Tibial nerve (tissue), 4 donors: ENCODE results near the gene XRCC4. TPM values are rescaled to one million over a fixed set of nuclear protein-coding genes. Genes with fewer than 3 reads are reported as not detected.

Source experiments
- DNase-seq, 2 donors: peaks; one replicate each; pipeline ENCODE4 v3.0.0-alpha.2; 2019; ENCODE audit warnings: low spot score in 2 of 2
- H3K27ac ChIP-seq, 4 donors: fragments of 200-600 bp; sonication (generic) in 3 of 4; one replicate each; pipeline ENCODE4 v1.5.1; 2017 to 2019; ENCODE audit warnings: mild to moderate bottlenecking in 1 of 4
- H3K27me3 ChIP-seq, 2 donors: fragments of 200-600 bp; sonication (generic) in 1 of 2; one replicate each; pipeline versions ENCODE4 v1.5.1 to v1.6.0; 2017 to 2019
- H3K36me3 ChIP-seq, 3 donors: fragments of 200-600 bp; sonication (generic); one replicate each; pipeline ENCODE4 v1.5.1; 2018 to 2019
- H3K4me1 ChIP-seq, 4 donors: fragments of 200-600 bp; sonication (generic) in 3 of 4; one replicate each; pipeline ENCODE4 v1.5.1; 2017 to 2019
- H3K4me3 ChIP-seq, 4 donors: fragments of 200-600 bp; sonication (generic) in 3 of 4; one replicate each; pipeline ENCODE4 v1.5.1; 2017 to 2019; ENCODE audit warnings: mild to moderate bottlenecking in 1 of 4, moderate library complexity in 1 of 4
- H3K9me3 ChIP-seq, 4 donors: fragments of 200-600 bp; sonication (generic) in 3 of 4; one replicate each; pipeline ENCODE4 v1.5.1; 2017 to 2019
- EP300 ChIP-seq, 2 donors: sonication (generic); formaldehyde crosslinking; IDR thresholded peaks; one replicate each; pipeline ENCODE4 v1.6.1; 2017; ENCODE audit warnings: antibody characterized with exemption in 2 of 2, mild to moderate bottlenecking in 1 of 2
- POLR2A ChIP-seq, 2 donors: fragments of 450-650 bp; IDR thresholded peaks; one replicate each; pipeline ENCODE4 v1.6.1; 2017; ENCODE audit warnings: antibody characterized with exemption in 2 of 2, mild to moderate bottlenecking in 2 of 2, moderate library complexity in 2 of 2
- WGBS, 2 donors: methylation state at CpG; one replicate each; pipeline ENCODE4 v1.1.5; 2018; 5-methylcytosine and 5-hydroxymethylcytosine counted together
- total RNA-seq, 4 donors: library from RNA; depleted of rRNA; stranded (reverse); fragments of >200 nt; gene quantifications; one replicate each; pipeline ENCODE4 v1.1.0, GENCODE V29; 2016
- TF ChIP-seq, protein P1 (sequence below), 5 experiments: fragments of 200-600 bp in 3 of 5; fragments of 450-650 bp in 2 of 5; sonication (generic) in 3 of 5; IDR thresholded peaks; one replicate each; pipeline ENCODE4 v1.5.1; 2016 to 2019; ENCODE audit warnings: antibody characterized with exemption in 5 of 5, mild to moderate bottlenecking in 3 of 5, moderate library complexity in 2 of 5

Gene XRCC4
- total RNA-seq, 4 donors from 2014 or later: 3.1 to 11.7 (median 8.2) TPM

DNA sequence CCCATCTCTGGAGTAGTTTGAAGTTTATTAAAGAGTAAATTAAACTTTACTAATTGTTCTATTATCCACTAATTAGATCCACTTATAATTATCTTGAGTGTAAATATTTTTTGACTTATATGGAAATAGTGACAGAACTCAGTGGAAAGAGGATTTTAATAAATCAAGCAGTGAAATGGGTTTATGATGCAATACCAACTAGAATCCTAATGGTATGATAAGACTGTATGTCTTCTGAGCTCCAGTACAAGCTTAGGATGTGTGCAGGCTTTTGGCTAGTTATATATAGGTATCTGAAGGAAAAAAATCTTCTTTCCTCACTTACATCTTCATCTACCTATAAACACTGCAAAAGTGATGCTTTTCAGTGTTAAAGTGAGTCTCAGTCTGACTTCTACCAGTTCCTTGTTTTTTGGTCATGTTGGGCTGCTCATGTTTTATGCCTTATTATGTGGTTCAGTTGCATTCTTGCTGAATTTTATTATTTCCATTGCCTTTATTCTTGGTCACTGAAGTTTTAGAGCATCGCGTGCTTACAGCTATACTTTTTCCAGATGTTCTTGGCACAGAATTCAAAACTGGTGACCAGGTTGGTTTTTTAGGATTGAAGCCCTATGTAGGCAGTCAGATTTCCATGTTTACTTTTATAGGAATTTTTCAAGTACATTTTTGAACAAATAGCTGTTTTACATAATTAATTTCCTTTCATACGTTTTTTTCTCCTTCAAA is 30.5 kb downstream of the XRCC4 start:
- Histone ChIP-seq H3K27ac (no peak overlapping the region), H3K27me3 (no peaks in the 10 kb centered on the region), H3K36me3 (peaks cover 0 to 6% (median 0%) of the 10 kb centered on the region in 3 donors), H3K4me3 (no peak overlapping the region), H3K9me3 (no peaks in the 10 kb centered on the region), H3K4me1 (no peaks in the 10 kb centered on the region)
- DNase-seq: no peak
- WGBS, 2 donors: 84 to 86% methylated on average over 3 of the region's 3 CpGs
- TF ChIP-seq POLR2A (IDR thresholded peaks at IDR 0.05): no peak

DNA sequence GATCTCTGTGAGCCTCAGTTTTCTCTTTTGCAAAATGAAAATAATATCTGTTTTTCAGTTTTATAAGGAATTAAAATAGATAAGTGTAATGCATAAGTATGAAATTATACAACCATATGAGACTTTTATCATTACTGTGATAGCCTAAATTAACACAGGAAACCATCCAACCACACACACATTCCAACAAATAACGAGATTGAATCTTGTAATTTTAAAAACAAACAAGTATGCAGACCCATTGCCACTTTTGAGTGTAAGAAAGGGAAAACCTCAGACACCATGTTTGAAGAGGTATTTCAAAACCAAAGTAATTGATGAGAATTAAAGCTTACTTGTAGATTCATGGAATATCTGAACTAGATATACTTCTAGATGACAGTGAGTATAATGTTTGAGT is 32.0 kb downstream of the XRCC4 start:
- WGBS, 2 donors: 83 to 90% methylated on average over 1 of the region's 1 CpG
- TF ChIP-seq EP300 (IDR thresholded peaks at IDR 0.05): no peak
- TF ChIP-seq, protein P1, sequence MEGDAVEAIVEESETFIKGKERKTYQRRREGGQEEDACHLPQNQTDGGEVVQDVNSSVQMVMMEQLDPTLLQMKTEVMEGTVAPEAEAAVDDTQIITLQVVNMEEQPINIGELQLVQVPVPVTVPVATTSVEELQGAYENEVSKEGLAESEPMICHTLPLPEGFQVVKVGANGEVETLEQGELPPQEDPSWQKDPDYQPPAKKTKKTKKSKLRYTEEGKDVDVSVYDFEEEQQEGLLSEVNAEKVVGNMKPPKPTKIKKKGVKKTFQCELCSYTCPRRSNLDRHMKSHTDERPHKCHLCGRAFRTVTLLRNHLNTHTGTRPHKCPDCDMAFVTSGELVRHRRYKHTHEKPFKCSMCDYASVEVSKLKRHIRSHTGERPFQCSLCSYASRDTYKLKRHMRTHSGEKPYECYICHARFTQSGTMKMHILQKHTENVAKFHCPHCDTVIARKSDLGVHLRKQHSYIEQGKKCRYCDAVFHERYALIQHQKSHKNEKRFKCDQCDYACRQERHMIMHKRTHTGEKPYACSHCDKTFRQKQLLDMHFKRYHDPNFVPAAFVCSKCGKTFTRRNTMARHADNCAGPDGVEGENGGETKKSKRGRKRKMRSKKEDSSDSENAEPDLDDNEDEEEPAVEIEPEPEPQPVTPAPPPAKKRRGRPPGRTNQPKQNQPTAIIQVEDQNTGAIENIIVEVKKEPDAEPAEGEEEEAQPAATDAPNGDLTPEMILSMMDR (IDR thresholded peaks at IDR 0.05): no peak
- TF ChIP-seq POLR2A (IDR thresholded peaks at IDR 0.05): no peak
- no peaks in the 10 kb centered on the region for H3K9me3 ChIP-seq
- no peak overlapping the region for H3K27ac ChIP-seq
- H3K27me3 ChIP-seq: no peaks in the 10 kb centered on the region
- H3K4me3 ChIP-seq: no peak overlapping the region
- H3K36me3 ChIP-seq: peaks cover 0 to 21% (median 0%) of the 10 kb centered on the region in 3 donors
- no peak for DNase-seq
- no peaks in the 10 kb centered on the region for H3K4me1 ChIP-seq

DNA sequence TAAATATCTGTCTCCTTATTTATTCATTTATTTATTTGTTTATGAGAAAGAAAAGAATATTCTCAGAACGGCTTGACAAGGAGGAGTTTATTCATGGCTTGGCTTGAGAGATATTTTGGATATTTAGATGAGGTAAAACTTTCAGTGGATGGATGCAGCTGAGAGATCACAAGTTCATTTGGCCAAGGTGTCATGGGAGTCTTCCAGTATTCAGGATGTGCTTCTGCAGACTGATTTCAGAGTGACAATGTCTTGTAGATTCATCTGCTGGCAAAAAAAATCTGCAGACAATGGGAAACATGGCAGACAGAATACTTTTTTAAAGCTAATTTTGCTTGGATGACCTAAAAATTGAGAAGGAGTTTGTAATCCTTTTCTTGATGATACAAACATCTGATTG is 38.5 kb downstream of the XRCC4 start:
- Histone ChIP-seq H3K36me3 (peaks cover 0 to 52% (median 0%) of the 10 kb centered on the region in 3 donors), H3K4me1 (no peaks in the 10 kb centered on the region), H3K4me3 (no peak overlapping the region), H3K27ac (no peak overlapping the region), H3K9me3 (peaks cover 0 to 8% (median 2%) of the 10 kb centered on the region in 4 donors), H3K27me3 (no peaks in the 10 kb centered on the region)
- WGBS, 2 donors: 47 to 52% methylated on average over 1 of the region's 1 CpG
- DNase-seq: no peak
- TF ChIP-seq, protein P1 (IDR thresholded peaks at IDR 0.05): no peak
- no peak for TF ChIP-seq POLR2A (IDR thresholded peaks at IDR 0.05)

DNA sequence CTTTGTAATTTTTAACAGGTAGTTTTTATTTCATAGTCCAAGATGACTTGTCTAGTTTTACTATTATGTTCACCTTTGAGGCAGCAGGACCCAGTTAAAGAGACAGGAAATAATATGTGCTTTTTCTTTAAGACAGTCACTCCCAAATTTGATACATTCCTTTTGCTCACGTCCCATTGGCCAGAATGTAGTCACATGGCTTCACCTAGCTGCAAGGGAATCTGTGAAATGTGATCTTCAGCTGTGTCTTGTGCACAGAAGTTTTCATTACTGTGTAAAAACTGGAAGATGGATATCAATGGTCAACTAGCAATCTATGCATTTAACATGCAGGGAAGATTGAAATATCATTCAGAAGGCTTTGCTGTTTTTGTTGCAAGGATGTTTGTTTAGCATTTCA is 41.1 kb downstream of the XRCC4 start:
- no peak for DNase-seq
- H3K9me3 ChIP-seq: peaks cover 0 to 8% (median 2%) of the 10 kb centered on the region in 4 donors
- no peaks in the 10 kb centered on the region for H3K27me3 ChIP-seq
- TF ChIP-seq POLR2A (IDR thresholded peaks at IDR 0.05) (no peak), EP300 (IDR thresholded peaks at IDR 0.05) (no peak)
- TF ChIP-seq, protein P1 (IDR thresholded peaks at IDR 0.05): no peak
- WGBS, 2 donors: 93 to 97% methylated on average over 1 of the region's 1 CpG
- no peaks in the 10 kb centered on the region for H3K4me1 ChIP-seq
- H3K4me3 ChIP-seq: no peak overlapping the region
- no peak overlapping the region for H3K27ac ChIP-seq
- H3K36me3 ChIP-seq: peaks cover 0 to 40% (median 0%) of the 10 kb centered on the region in 3 donors

DNA sequence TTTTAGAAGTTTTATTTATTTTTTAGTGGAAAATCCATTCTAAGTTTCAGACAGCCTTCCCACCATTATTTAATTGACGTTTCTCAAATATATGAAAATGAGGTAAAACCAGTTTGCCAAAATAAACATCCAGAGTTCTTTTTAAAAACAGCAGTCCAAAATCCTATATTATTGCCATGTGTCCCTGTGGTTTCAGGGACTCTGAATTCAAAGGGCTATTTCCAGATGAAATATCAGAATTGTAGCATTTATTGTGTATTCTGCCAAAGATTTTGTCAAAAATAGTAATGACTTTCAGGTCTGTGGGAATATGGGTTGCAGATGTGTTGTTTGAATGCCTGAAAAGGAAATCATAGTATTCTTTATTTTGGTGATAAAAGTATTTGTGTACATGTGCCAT is 41.6 kb downstream of the XRCC4 start:
- Histone ChIP-seq H3K4me1 (no peaks in the 10 kb centered on the region), H3K36me3 (peaks cover 0 to 35% (median 0%) of the 10 kb centered on the region in 3 donors), H3K27me3 (no peaks in the 10 kb centered on the region), H3K27ac (no peak overlapping the region), H3K4me3 (no peak overlapping the region), H3K9me3 (peaks cover 0 to 8% (median 2%) of the 10 kb centered on the region in 4 donors)
- TF ChIP-seq, protein P1 (IDR thresholded peaks at IDR 0.05): no peak
- TF ChIP-seq POLR2A (IDR thresholded peaks at IDR 0.05) (no peak), EP300 (IDR thresholded peaks at IDR 0.05) (no peak)
- WGBS, 2 donors: 34 to 69% methylated on average over 1 of the region's 1 CpG
- DNase-seq: no peak
